Measurements from ENCODE around the gene CDH4.
A peak's percentile ranks its signal among the peaks of the same experiment; 100 is the strongest.

Gene CDH4

GRCh38 chr20:61507778-61508177 lies 255.7 kb downstream of the CDH4 start:
- DNase-seq, result no peak
- in situ Hi-C loops (cut with HindIII; ENCODE audit: low pct_ligation_motif_present, low pct_unique_long_range_greater_than_20kb, low sequenced_read_pairs), result no loop called here

GRCh38 chr20:61508301-61509096 lies 256.4 kb downstream of the CDH4 start:
- in situ Hi-C loops (cut with HindIII; ENCODE audit: low pct_ligation_motif_present, low pct_unique_long_range_greater_than_20kb, low sequenced_read_pairs), result no loop called here
- DNase-seq, result no peak

GRCh38 chr20:61510778-61511330 lies 258.8 kb downstream of the CDH4 start:
- in situ Hi-C loops (cut with HindIII; ENCODE audit: low pct_ligation_motif_present, low pct_unique_long_range_greater_than_20kb, low sequenced_read_pairs), result no loop called here

GRCh38 chr20:61512475-61512874 lies 260.4 kb downstream of the CDH4 start:
- in situ Hi-C loops (cut with HindIII; ENCODE audit: low pct_ligation_motif_present, low pct_unique_long_range_greater_than_20kb, low sequenced_read_pairs), result no loop called here
- DNase-seq, result no peak

More at GRCh38 chr20:61510778-61511330, 258.8 kb downstream of the CDH4 start:
- no peak for DNase-seq

GRCh38 chr20:61513124-61514017 lies 261.3 kb downstream of the CDH4 start:
- in situ Hi-C loops (cut with HindIII; ENCODE audit: low pct_ligation_motif_present, low pct_unique_long_range_greater_than_20kb, low sequenced_read_pairs), result no loop called here
- DNase-seq, result no peak

- in situ Hi-C loops (cut with HindIII; ENCODE audit: low pct_ligation_motif_present, low pct_unique_long_range_greater_than_20kb, low sequenced_read_pairs), result no loop called here
- DNase-seq, result peak; percentile 46
Measured at GRCh38 chr20:61514018-61514365, 261.9 kb downstream of the CDH4 start.

- peak; percentile 54 for DNase-seq
- in situ Hi-C loops (cut with HindIII; ENCODE audit: low pct_ligation_motif_present, low pct_unique_long_range_greater_than_20kb, low sequenced_read_pairs), result no loop called here
Measured at GRCh38 chr20:61514396-61514795, 262.3 kb downstream of the CDH4 start.

- no peak for DNase-seq
- in situ Hi-C loops (cut with HindIII; ENCODE audit: low pct_ligation_motif_present, low pct_unique_long_range_greater_than_20kb, low sequenced_read_pairs), result no loop called here
Measured at GRCh38 chr20:61514805-61515505, 262.9 kb downstream of the CDH4 start.

- in situ Hi-C loops (cut with HindIII; ENCODE audit: low pct_ligation_motif_present, low pct_unique_long_range_greater_than_20kb, low sequenced_read_pairs), result no loop called here
- no peak for DNase-seq
Measured at GRCh38 chr20:61515922-61516321, 263.9 kb downstream of the CDH4 start.

- in situ Hi-C loops (cut with HindIII; ENCODE audit: low pct_ligation_motif_present, low pct_unique_long_range_greater_than_20kb, low sequenced_read_pairs), result no loop called here
- no peak for DNase-seq
Measured at GRCh38 chr20:61516346-61517208, 264.5 kb downstream of the CDH4 start.

- DNase-seq, result no peak
- in situ Hi-C loops (cut with HindIII; ENCODE audit: low pct_ligation_motif_present, low pct_unique_long_range_greater_than_20kb, low sequenced_read_pairs), result no loop called here
Measured at GRCh38 chr20:61517419-61517818, 265.4 kb downstream of the CDH4 start.

GRCh38 chr20:61518424-61518951 lies 266.4 kb downstream of the CDH4 start:
- no peak for DNase-seq
- in situ Hi-C loops (cut with HindIII; ENCODE audit: low pct_ligation_motif_present, low pct_unique_long_range_greater_than_20kb, low sequenced_read_pairs), result no loop called here

GRCh38 chr20:61519488-61519887 lies 267.4 kb downstream of the CDH4 start:
- in situ Hi-C loops (cut with HindIII; ENCODE audit: low pct_ligation_motif_present, low pct_unique_long_range_greater_than_20kb, low sequenced_read_pairs), result no loop called here
- no peak for DNase-seq

GRCh38 chr20:61520076-61520892 lies 268.2 kb downstream of the CDH4 start:
- DNase-seq, result no peak
- in situ Hi-C loops (cut with HindIII; ENCODE audit: low pct_ligation_motif_present, low pct_unique_long_range_greater_than_20kb, low sequenced_read_pairs), result no loop called here

- peak; percentile 25 for DNase-seq
- in situ Hi-C loops (cut with HindIII; ENCODE audit: low pct_ligation_motif_present, low pct_unique_long_range_greater_than_20kb, low sequenced_read_pairs), result no loop called here
Measured at GRCh38 chr20:61520893-61521460, 268.9 kb downstream of the CDH4 start.

- no peak for DNase-seq
- in situ Hi-C loops (cut with HindIII; ENCODE audit: low pct_ligation_motif_present, low pct_unique_long_range_greater_than_20kb, low sequenced_read_pairs), result no loop called here
Measured at GRCh38 chr20:61521687-61522420, 269.8 kb downstream of the CDH4 start.

Data from ACHN (cell line).